Measurements from ENCODE around the gene NKX2-8.

GRCh38 chr14:36600431-36600830, 18.0 kb upstream of the NKX2-8 start:
- TF ChIP-seq CTCF (IDR thresholded peaks at IDR 0.05) (no peak), POLR2AphosphoS5 (IDR thresholded peaks at IDR 0.05; ENCODE audit: insufficient read depth in 1 of 2, low read depth in 1 of 2) (no peak)

Measured in vagina (tissue), 2 donors.